Esophagus (tissue), 2 donors: ENCODE data around the gene SELENOW. TPM values are rescaled to one million over a fixed set of nuclear protein-coding genes. Genes with fewer than 3 reads are reported as not detected.

Source experiments
- H3K27ac ChIP-seq, 2 donors: one replicate each; pipeline ENCODE4 v1.5.1; 2013; ENCODE audit warnings: low read depth in 2 of 2, mild to moderate bottlenecking in 2 of 2, inconsistent platforms in 1 of 2, low read length in 1 of 2, moderate library complexity in 1 of 2
- H3K27me3 ChIP-seq, 2 donors: one replicate each; pipeline ENCODE4 v1.6.1; 2013; ENCODE audit warnings: low read length in 2 of 2, control low read depth in 1 of 2, mild to moderate bottlenecking in 1 of 2; ENCODE audit not compliant: insufficient read depth in 2 of 2, control insufficient read depth in 1 of 2
- H3K36me3 ChIP-seq, 2 donors: one replicate each; pipeline ENCODE4 v1.6.1; 2013; ENCODE audit warnings: low read length in 1 of 2; ENCODE audit not compliant: control insufficient read depth in 2 of 2, insufficient read depth in 2 of 2
- H3K4me1 ChIP-seq, 2 donors: one replicate each; pipeline ENCODE4 v1.6.1; 2013; ENCODE audit warnings: low read length in 1 of 2; ENCODE audit not compliant: control insufficient read depth in 2 of 2, insufficient read depth in 2 of 2
- H3K4me3 ChIP-seq, 2 donors: one replicate each; pipeline ENCODE4 v1.5.1; 2013; ENCODE audit warnings: low read length in 2 of 2, mild to moderate bottlenecking in 2 of 2, low read depth in 1 of 2, moderate library complexity in 1 of 2
- H3K9me3 ChIP-seq, 2 donors: one replicate each; pipeline ENCODE4 v1.6.1; 2013; ENCODE audit warnings: mild to moderate bottlenecking in 2 of 2, low read depth in 1 of 2, low read length in 1 of 2, moderate library complexity in 1 of 2; ENCODE audit not compliant: control insufficient read depth in 2 of 2, insufficient read depth in 1 of 2
- whole genome bisulfite sequencing, 2 donors: extraction: QIAGEN DNeasy Blood & Tissue Kit; methylation state at CpG; one replicate each; pipeline ENCODE4 v1.1.7; 2013; 5-methylcytosine and 5-hydroxymethylcytosine counted together
- polyA plus RNA-seq, 2 donors: library from polyadenylated mRNA; stranded (reverse); fragments of 200-250 nt; gene quantifications; one replicate each; pipeline ENCODE4 v1.2.3, GENCODE V29; 2013
- donor health status: healthy with polysubstance abuse.
- donor health status: Bipolar disorder and iron deficiency.

The SELENOW gene
- polyA plus RNA-seq, 2 donors, result 212 to 257 TPM

GRCh38 chr19:47832723-47833122 lies 54.2 kb downstream of the SELENOW start:
- no peaks in the 10 kb centered on the region for H3K36me3 ChIP-seq
- H3K4me3 ChIP-seq, result no peak overlapping the region
- no peaks in the 10 kb centered on the region for H3K4me1 ChIP-seq
- 84 to 89% methylated on average over 4 of the region's 4 CpGs for WGBS, 2 donors
- H3K27ac ChIP-seq, result no peak overlapping the region
- no peaks in the 10 kb centered on the region for H3K9me3 ChIP-seq
- H3K27me3 ChIP-seq, result no peaks in the 10 kb centered on the region

Other genes with a start within 250 kb of the SELENOW start
- under 1 TPM; 0.06 to 0.14 TPM for gene ZNF541, start 205.6 kb upstream of the SELENOW start, polyA plus RNA-seq
- 1 to 10 TPM; 4.0 to 8.5 TPM for gene BICRA, start 169.6 kb upstream of the SELENOW start, polyA plus RNA-seq
- 10 to 100 TPM; 22.4 to 27.4 TPM for gene EHD2, start 65.3 kb upstream of the SELENOW start, polyA plus RNA-seq
- 100 to 1,000 TPM; 245 to 253 TPM for gene NOP53, start 33.2 kb upstream of the SELENOW start, polyA plus RNA-seq
- not detected for gene TPRX1, start 25.8 kb downstream of the SELENOW start, polyA plus RNA-seq
- gene CRX, start 43.2 kb downstream of the SELENOW start, polyA plus RNA-seq, result not detected
- gene TPRX2, start 80.5 kb downstream of the SELENOW start, polyA plus RNA-seq, result not detected
- gene SULT2A1, start 107.6 kb downstream of the SELENOW start, polyA plus RNA-seq, result under 1 TPM in 1 of 2 donors, not detected in 1; 0.02 TPM
- not detected for gene BSPH1, start 213.5 kb downstream of the SELENOW start, polyA plus RNA-seq
- not detected for gene ELSPBP1, start 215.9 kb downstream of the SELENOW start, polyA plus RNA-seq